HepG2 (cell line): ENCODE data around the gene GGTLC1. TPM values are rescaled to one million over a fixed set of nuclear protein-coding genes. Genes with fewer than 3 reads are reported as not detected.

ENCODE experiments used
- ATAC-seq: fragments of 200-7000 bp; cut with Tn5 transposase; 3 replicates; pipeline ENCODE4 v1.9.1; 2020; ENCODE audit warnings: mild to moderate bottlenecking, moderate library complexity
- BruUV-seq: library from RNA; stranded (reverse); fragments of 400-500 nt; replicated peaks from 2 replicates; lab custom pipeline; 2021; lab: Mats Ljungman, UMichigan
- CTCF ChIA-PET: fragments of 300-600 bp; formaldehyde crosslinking; extraction: SDS; loops from one replicate; lab custom pipeline; 2021; ENCODE audit warnings: low total read pairs, inconsistent platforms, low intra/inter-chr PET ratio; lab: Yijun Ruan, JAX
- POLR2A ChIA-PET: fragments of 350-600 bp; sonication (Branson Sonifier 250); formaldehyde crosslinking; loops from one replicate; lab custom pipeline; 2020; ENCODE audit warnings: antibody characterized with exemption, inconsistent platforms; lab: Yijun Ruan, JAX
- DNase-seq: peaks from one replicate; pipeline ENCODE4 v3.0.0-alpha.2; 2015; ENCODE audit warnings: low spot score
- FAIRE-seq: peaks from 3 replicates; lab custom pipeline; 2011; peaks lifted over from hg19 to GRCh38; lab: Jason Lieb, UNC
- H2AFZ ChIP-seq: one replicate; pipeline ENCODE4 v1.6.1; 2011; ENCODE audit warnings: low read length, inconsistent platforms
- H3K27ac ChIP-seq: fragments of 300-600 bp; 3 replicates; pipeline ENCODE4 v1.8.0; 2011; ENCODE audit warnings: mixed run types, mild to moderate bottlenecking, mixed read lengths, low read length, inconsistent platforms; ENCODE audit not compliant: insufficient read depth; ENCODE audit errors: extremely low read length
- H3K27me3 ChIP-seq, 2 experiments: fragments of 200-600 bp in 1 of 2; 2 replicates in 1 of 2; 3 replicates in 1 of 2; pipeline versions ENCODE4 v1.6.0 to v1.8.0; 2011; ENCODE audit warnings: low read length in 2 of 2, mild to moderate bottlenecking in 2 of 2, moderate library complexity in 2 of 2, inconsistent platforms in 1 of 2; ENCODE audit not compliant: insufficient read depth in 2 of 2, control insufficient read depth in 1 of 2
- H3K36me3 ChIP-seq, 2 experiments: fragments of 200-600 bp in 1 of 2; replicated peaks in 1 of 2; 2 replicates in 1 of 2; 3 replicates in 1 of 2; pipeline versions ENCODE4 v1.5.1 to v1.8.0; 2011; ENCODE audit warnings: low read length in 2 of 2, inconsistent platforms in 1 of 2; ENCODE audit not compliant: insufficient read depth in 2 of 2, control insufficient read depth in 1 of 2
- H3K4me1 ChIP-seq: 2 replicates; pipeline ENCODE4 v1.5.1; 2012; ENCODE audit warnings: low read length, inconsistent platforms; ENCODE audit not compliant: insufficient read depth
- H3K4me2 ChIP-seq: 2 replicates; pipeline ENCODE4 v1.6.0; 2011; ENCODE audit warnings: low read depth, low read length, inconsistent platforms
- H3K4me3 ChIP-seq, 3 experiments: fragments of 200-600 bp in 1 of 3; sonication (generic), shearing (Covaris generic) in 1 of 3; replicated peaks in 1 of 3; 2 replicates each; pipeline ENCODE4 v1.5.1; 2011 to 2016; ENCODE audit warnings: low read length in 3 of 3, inconsistent platforms in 2 of 3, low read depth in 2 of 3, mild to moderate bottlenecking in 2 of 3, control low read depth in 1 of 3, mixed read lengths in 1 of 3; ENCODE audit not compliant: insufficient read depth in 1 of 3
- H3K79me2 ChIP-seq: one replicate; pipeline ENCODE4 v1.6.1; 2011; ENCODE audit warnings: low read length, inconsistent platforms; ENCODE audit not compliant: insufficient read depth
- H3K9ac ChIP-seq: 2 replicates; pipeline ENCODE4 v1.6.0; 2011; ENCODE audit warnings: mild to moderate bottlenecking, low read depth, low read length, inconsistent platforms; ENCODE audit not compliant: insufficient read depth
- H3K9me3 ChIP-seq: 2 replicates; pipeline ENCODE4 v1.5.1; 2012; ENCODE audit warnings: mild to moderate bottlenecking, low read length
- H4K20me1 ChIP-seq: 2 replicates; pipeline ENCODE4 v1.6.0; 2011; ENCODE audit warnings: inconsistent platforms, mild to moderate bottlenecking, low read length, moderate library complexity; ENCODE audit not compliant: insufficient read depth
- GATAD1 ChIP-seq: IDR thresholded peaks from 2 replicates; pipeline ENCODE4 v1.6.1; 2016; ENCODE audit warnings: missing genetic modification reagents, missing compliant biosample characterization
- MTA3 ChIP-seq: sonication (generic); formaldehyde crosslinking; IDR thresholded peaks from 2 replicates; pipeline ENCODE4 v1.4.0; 2020; ENCODE audit warnings: missing genetic modification reagents
- RXRB ChIP-seq: IDR thresholded peaks from 2 replicates; pipeline ENCODE4 v1.6.1; 2016; ENCODE audit warnings: borderline replicate concordance, missing genetic modification reagents, missing compliant biosample characterization
- ZNF350 ChIP-seq: sonication (generic); formaldehyde crosslinking; IDR thresholded peaks from 2 replicates; pipeline ENCODE4 v1.4.0; 2020; ENCODE audit warnings: mild to moderate bottlenecking, low read depth, missing genetic modification reagents, borderline replicate concordance
- in situ Hi-C: cut with HindIII; loops from 2 replicates; pipeline ENCODE4 v1.10.0; 2017; ENCODE audit warnings: low pct_unique_long_range_greater_than_20kb; ENCODE audit not compliant: extremely low pct_ligation_motif_present
- intact Hi-C: fragments of 100-400 bp; cut with micrococcal nuclease; formaldehyde crosslinking; loops from one replicate; pipeline ENCODE4 v1.10.0; 2022; ENCODE audit not compliant: unreplicated experiment
- polyA plus RNA-seq, 8 experiments: library from polyadenylated mRNA; depleted of rRNA in 3 of 8; stranded (reverse) in 7 of 8; unstranded in 1 of 8; fragments of >200 nt; fragmentation: Illumina TruSeq in 4 of 8; extraction: Trizol in 4 of 8; gene quantifications; 2 replicates each; pipeline versions ENCODE4 v1.2.1 to v1.2.3, GENCODE V29; 2011 to 2016; ENCODE audit warnings: low read depth in 4 of 8, missing spikeins in 1 of 8, mixed read lengths in 1 of 8; ENCODE audit not compliant: insufficient read depth in 1 of 8
- total RNA-seq, 5 experiments: library from RNA; depleted of rRNA; stranded (reverse); fragments of >200 nt; fragmentation: Illumina TruSeq; extraction: Trizol; gene quantifications; 2 replicates each; pipeline ENCODE4 v1.2.3, GENCODE V29; 2016; ENCODE audit warnings: low read depth in 1 of 5
- TF ChIP-seq, protein P1 (sequence below): sonication (generic); formaldehyde crosslinking; IDR thresholded peaks from 2 replicates; pipeline ENCODE4 v1.4.0; 2020; ENCODE audit warnings: missing genetic modification reagents
- TF ChIP-seq, protein P2 (sequence below): sonication (generic); formaldehyde crosslinking; IDR thresholded peaks from 2 replicates; pipeline ENCODE4 v1.4.0; 2020; ENCODE audit warnings: missing genetic modification reagents

Gene GGTLC1
- total and polyA plus RNA-seq, 2 of the 13 experiments (the other 11 are each of a cell fraction or from before 2014, with no cell fraction given): not detected

DNA sequence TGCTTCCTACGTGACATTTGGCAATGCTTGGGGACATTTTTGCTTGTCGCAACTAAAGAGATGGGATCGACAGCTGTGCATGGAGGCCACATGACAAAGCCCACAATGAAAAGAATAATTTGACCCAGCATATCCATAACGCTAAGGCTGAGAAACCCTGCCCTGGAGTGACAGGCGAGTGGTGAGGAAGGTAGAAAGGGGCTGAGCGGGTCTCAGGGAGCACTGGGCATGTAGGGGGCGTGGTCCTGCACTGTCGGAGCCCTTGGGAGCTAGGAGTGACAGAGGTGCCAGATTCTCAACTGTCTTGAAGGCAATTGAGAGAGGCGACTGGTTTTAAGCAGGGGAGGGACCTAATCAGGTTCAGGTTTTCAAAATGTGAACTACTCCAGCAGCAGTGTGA, 13.6 kb downstream of the GGTLC1 start (continued):
- TF ChIP-seq, protein P1, sequence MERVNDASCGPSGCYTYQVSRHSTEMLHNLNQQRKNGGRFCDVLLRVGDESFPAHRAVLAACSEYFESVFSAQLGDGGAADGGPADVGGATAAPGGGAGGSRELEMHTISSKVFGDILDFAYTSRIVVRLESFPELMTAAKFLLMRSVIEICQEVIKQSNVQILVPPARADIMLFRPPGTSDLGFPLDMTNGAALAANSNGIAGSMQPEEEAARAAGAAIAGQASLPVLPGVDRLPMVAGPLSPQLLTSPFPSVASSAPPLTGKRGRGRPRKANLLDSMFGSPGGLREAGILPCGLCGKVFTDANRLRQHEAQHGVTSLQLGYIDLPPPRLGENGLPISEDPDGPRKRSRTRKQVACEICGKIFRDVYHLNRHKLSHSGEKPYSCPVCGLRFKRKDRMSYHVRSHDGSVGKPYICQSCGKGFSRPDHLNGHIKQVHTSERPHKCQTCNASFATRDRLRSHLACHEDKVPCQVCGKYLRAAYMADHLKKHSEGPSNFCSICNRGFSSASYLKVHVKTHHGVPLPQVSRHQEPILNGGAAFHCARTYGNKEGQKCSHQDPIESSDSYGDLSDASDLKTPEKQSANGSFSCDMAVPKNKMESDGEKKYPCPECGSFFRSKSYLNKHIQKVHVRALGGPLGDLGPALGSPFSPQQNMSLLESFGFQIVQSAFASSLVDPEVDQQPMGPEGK (CRISPR knock-in tag): no peak
- no peak for TF ChIP-seq ZNF350 (CRISPR knock-in tag)
- TF ChIP-seq, protein P2, sequence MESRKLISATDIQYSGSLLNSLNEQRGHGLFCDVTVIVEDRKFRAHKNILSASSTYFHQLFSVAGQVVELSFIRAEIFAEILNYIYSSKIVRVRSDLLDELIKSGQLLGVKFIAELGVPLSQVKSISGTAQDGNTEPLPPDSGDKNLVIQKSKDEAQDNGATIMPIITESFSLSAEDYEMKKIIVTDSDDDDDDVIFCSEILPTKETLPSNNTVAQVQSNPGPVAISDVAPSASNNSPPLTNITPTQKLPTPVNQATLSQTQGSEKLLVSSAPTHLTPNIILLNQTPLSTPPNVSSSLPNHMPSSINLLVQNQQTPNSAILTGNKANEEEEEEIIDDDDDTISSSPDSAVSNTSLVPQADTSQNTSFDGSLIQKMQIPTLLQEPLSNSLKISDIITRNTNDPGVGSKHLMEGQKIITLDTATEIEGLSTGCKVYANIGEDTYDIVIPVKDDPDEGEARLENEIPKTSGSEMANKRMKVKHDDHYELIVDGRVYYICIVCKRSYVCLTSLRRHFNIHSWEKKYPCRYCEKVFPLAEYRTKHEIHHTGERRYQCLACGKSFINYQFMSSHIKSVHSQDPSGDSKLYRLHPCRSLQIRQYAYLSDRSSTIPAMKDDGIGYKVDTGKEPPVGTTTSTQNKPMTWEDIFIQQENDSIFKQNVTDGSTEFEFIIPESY (CRISPR knock-in tag): no peak

DNA sequence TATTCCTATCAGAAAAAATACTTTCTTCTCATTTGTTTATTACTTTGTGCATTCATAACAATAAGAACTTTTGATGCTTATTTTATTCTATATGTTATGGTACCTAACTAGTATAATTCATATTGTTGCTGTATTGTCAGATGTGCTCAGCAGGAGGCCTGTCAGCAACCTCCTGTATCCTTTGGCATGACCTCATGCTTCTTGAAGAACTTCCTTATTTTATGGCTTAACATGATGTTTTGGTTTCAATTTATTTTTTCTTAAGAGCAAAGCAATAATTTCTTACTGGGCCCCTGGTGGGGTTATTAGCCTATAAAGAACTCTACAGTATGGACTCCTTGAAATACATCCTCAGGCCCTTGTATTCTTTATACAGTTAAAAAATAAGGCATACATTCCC, 17.3 kb downstream of the GGTLC1 start:
- H3K36me3 ChIP-seq: no peaks in the 10 kb centered on the region
- CTCF ChIA-PET: no interaction called here
- H3K9ac ChIP-seq: no peak overlapping the region
- H3K27ac ChIP-seq: no peak overlapping the region
- TF ChIP-seq RXRB (no peak), MTA3 (CRISPR knock-in tag) (no peak), GATAD1 (no peak)
- TF ChIP-seq, all 625 proteins: peak for 0
- in situ Hi-C loops (no loop called here), intact Hi-C loops (no loop called here)
- Histone ChIP-seq H3K9me3 (no peaks in the 10 kb centered on the region), H3K4me2 (no peak overlapping the region), H3K27me3 (no peaks in the 10 kb centered on the region), H4K20me1 (no peaks in the 10 kb centered on the region), H3K79me2 (no peaks in the 10 kb centered on the region), H3K4me1 (no peaks in the 10 kb centered on the region), H3K4me3 (no peak overlapping the region), H2AFZ (no peak overlapping the region)
- FAIRE-seq (no peak), ATAC-seq (no peak), DNase-seq (no peak)
- POLR2A ChIA-PET: no interaction called here
- no TSS peak for BruUV-seq
